GM18508 (cell line): ENCODE results near the gene POLA2.
"Not testable (repeated sequence)": the region's sequence is repeated elsewhere in the genome, so short reads cannot be mapped to it uniquely, and the experiment has no call there.

ENCODE experiments used
- ATAC-seq: cut with Tn5 transposase; IDR thresholded peaks from one replicate; pipeline ENCODE4 v1.9.1; 2021; ENCODE audit warnings: moderate number of reproducible peaks; ENCODE audit not compliant: insufficient read depth, unreplicated experiment

POLA2 gene

GRCh38 chr11:65261591-65262380 lies at the start of gene POLA2:
Gene POLA2, plus strand, starts transcription at chr11:65261962. Its CDS starts 331 bp downstream, at chr11:65262293.
- ATAC-seq = no peak

- ATAC-seq = no peak
Observed at GRCh38 chr11:65212226-65212801, 49.4 kb upstream of the POLA2 start.

GRCh38 chr11:65213322-65214211 lies 48.2 kb upstream of the POLA2 start:
- no peak for ATAC-seq

GRCh38 chr11:65214212-65214845 lies 47.4 kb upstream of the POLA2 start:
- ATAC-seq = no peak

GRCh38 chr11:65215441-65216076 lies 46.2 kb upstream of the POLA2 start:
- ATAC-seq = no peak

GRCh38 chr11:65216830-65217229 lies 44.9 kb upstream of the POLA2 start:
- no peak for ATAC-seq

GRCh38 chr11:65217441-65218423 lies 44.0 kb upstream of the POLA2 start:
- no peak for ATAC-seq

GRCh38 chr11:65218446-65218845 lies 43.3 kb upstream of the POLA2 start:
- no peak for ATAC-seq

- no peak for ATAC-seq
Observed at GRCh38 chr11:65219930-65220213, 41.9 kb upstream of the POLA2 start.

- no peak for ATAC-seq
Observed at GRCh38 chr11:65221026-65221425, 40.7 kb upstream of the POLA2 start.

GRCh38 chr11:65223011-65223410 lies 38.8 kb upstream of the POLA2 start:
- ATAC-seq = no peak

- ATAC-seq = no peak
Observed at GRCh38 chr11:65224930-65225278, 36.9 kb upstream of the POLA2 start.

GRCh38 chr11:65225279-65226102 lies 36.3 kb upstream of the POLA2 start:
- no peak for ATAC-seq

GRCh38 chr11:65226103-65226442 lies 35.7 kb upstream of the POLA2 start:
- no peak for ATAC-seq

GRCh38 chr11:65227879-65228278 lies 33.9 kb upstream of the POLA2 start:
- no peak for ATAC-seq

- ATAC-seq = no peak
Observed at GRCh38 chr11:65236194-65237059, 25.3 kb upstream of the POLA2 start.

GRCh38 chr11:65238302-65238701 lies 23.5 kb upstream of the POLA2 start:
- ATAC-seq = not testable (repeated sequence)

- ATAC-seq = no peak
Observed at GRCh38 chr11:65241134-65241533, 20.6 kb upstream of the POLA2 start.
